BJ (cell line): ENCODE measurements around the gene TNS1. TPM values are rescaled to one million over a fixed set of nuclear protein-coding genes. Genes with fewer than 3 reads are reported as not detected.

ENCODE experiments used
- CTCF ChIA-PET: fragments of 350-600 bp; formaldehyde crosslinking; extraction: SDS; loops from one replicate; lab custom pipeline; 2021; ENCODE audit warnings: antibody characterized with exemption, inconsistent platforms; lab: Yijun Ruan, JAX
- POLR2A ChIA-PET: fragments of 300-600 bp; sonication (Branson Sonifier 250); formaldehyde crosslinking; extraction: SDS; loops from one replicate; lab custom pipeline; 2021; ENCODE audit warnings: antibody characterized with exemption; lab: Charles Lee
- DNase-seq: peaks from one replicate; pipeline ENCODE4 v3.0.0-alpha.2; 2011; ENCODE audit warnings: low read depth
- H3K27me3 ChIP-seq: 2 replicates; pipeline ENCODE4 v1.6.0; 2011; ENCODE audit warnings: low read length; ENCODE audit not compliant: control insufficient read depth, insufficient read depth
- H3K36me3 ChIP-seq: 2 replicates; pipeline ENCODE4 v1.5.1; 2011; ENCODE audit warnings: low read length; ENCODE audit not compliant: control insufficient read depth, insufficient read depth
- H3K4me3 ChIP-seq: 2 replicates; pipeline ENCODE4 v1.5.1; 2011; ENCODE audit warnings: low read depth, mild to moderate bottlenecking, control low read depth, low read length
- polyA plus RNA-seq: library from polyadenylated mRNA; depleted of rRNA; stranded (reverse); fragments of >200 nt; gene quantifications from 2 replicates; pipeline ENCODE4 v1.2.3, GENCODE V29; 2011
- TF ChIP-seq, protein P1 (sequence below): IDR thresholded peaks from 2 replicates; pipeline ENCODE4 v1.5.1; 2011; ENCODE audit warnings: low read depth, mild to moderate bottlenecking, control low read depth, inconsistent platforms, low read length, moderate library complexity; ENCODE audit not compliant: insufficient read depth

TNS1 gene
- polyA plus RNA-seq, 1 experiment = 35.6 TPM

DNA sequence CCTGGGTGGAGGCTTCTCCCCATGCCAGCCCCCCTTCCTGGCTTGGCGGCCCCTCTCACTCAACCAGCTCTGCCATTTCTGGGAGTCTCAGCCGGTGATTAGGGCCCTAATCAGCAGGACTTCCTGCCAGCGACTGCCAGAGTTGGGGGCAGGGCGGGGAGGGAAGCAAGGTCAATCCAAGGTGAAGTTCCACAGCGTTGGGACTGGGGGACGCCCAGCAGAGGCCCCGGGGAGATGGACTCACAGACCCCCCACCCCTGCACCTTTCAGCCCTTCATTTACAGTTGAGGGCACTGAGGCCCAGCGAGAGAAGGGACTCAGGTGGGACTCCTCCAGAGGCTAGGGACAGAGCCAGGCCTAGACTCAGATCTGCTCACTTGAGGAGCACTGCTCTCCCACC lies 65.3 kb downstream of the TNS1 start:
- H3K4me3 ChIP-seq = no peak overlapping the region
- no peak for DNase-seq

DNA sequence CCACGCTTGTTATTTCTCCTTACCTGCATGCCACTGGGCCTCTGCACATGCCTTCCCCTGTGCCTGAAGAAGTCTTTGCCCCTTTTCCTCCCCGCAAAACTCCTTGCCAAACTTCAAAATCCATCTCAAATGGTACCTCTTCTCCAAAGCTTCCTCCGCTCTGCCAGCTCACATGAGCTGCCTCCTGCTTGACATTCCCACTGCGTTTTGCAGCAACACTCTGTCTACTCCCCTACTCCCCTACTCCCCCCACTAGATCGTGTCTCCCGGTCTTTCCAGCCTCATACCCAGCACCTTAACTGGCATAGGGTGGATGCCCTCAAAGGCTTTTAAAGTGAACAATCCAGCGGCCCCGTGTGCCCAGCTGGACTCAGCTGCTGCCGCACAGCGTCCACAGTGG lies 65.8 kb downstream of the TNS1 start:
- Histone ChIP-seq H3K36me3 (no peaks in the 10 kb centered on the region; the same call in 1 of the 2 replicates), H3K27me3 (no peaks in the 10 kb centered on the region), H3K4me3 (no peak overlapping the region)
- TF ChIP-seq, protein P1, sequence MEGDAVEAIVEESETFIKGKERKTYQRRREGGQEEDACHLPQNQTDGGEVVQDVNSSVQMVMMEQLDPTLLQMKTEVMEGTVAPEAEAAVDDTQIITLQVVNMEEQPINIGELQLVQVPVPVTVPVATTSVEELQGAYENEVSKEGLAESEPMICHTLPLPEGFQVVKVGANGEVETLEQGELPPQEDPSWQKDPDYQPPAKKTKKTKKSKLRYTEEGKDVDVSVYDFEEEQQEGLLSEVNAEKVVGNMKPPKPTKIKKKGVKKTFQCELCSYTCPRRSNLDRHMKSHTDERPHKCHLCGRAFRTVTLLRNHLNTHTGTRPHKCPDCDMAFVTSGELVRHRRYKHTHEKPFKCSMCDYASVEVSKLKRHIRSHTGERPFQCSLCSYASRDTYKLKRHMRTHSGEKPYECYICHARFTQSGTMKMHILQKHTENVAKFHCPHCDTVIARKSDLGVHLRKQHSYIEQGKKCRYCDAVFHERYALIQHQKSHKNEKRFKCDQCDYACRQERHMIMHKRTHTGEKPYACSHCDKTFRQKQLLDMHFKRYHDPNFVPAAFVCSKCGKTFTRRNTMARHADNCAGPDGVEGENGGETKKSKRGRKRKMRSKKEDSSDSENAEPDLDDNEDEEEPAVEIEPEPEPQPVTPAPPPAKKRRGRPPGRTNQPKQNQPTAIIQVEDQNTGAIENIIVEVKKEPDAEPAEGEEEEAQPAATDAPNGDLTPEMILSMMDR = no peak
- POLR2A ChIA-PET = no interaction called here
- CTCF ChIA-PET = interaction anchor here (1.0 to 2.3 kb wide), 3 partner anchors 9 to 98 kb away, joined by 4 to 7 read pairs (median 4); no protein-coding TSS in a partner anchor
- DNase-seq = no peak

More for the DNA sequence above, 65.3 kb downstream of the TNS1 start:
- ChIA-PET CTCF (interaction anchor here (1.2 to 2.3 kb wide), 2 partner anchors 38 to 97 kb away, joined by 4 to 7 read pairs; no protein-coding TSS in a partner anchor), POLR2A (no interaction called here)
- H3K36me3 ChIP-seq = no peaks in the 10 kb centered on the region; the same call in 1 of the 2 replicates
- no peaks in the 10 kb centered on the region for H3K27me3 ChIP-seq
- TF ChIP-seq, protein P1 = no peak

DNA sequence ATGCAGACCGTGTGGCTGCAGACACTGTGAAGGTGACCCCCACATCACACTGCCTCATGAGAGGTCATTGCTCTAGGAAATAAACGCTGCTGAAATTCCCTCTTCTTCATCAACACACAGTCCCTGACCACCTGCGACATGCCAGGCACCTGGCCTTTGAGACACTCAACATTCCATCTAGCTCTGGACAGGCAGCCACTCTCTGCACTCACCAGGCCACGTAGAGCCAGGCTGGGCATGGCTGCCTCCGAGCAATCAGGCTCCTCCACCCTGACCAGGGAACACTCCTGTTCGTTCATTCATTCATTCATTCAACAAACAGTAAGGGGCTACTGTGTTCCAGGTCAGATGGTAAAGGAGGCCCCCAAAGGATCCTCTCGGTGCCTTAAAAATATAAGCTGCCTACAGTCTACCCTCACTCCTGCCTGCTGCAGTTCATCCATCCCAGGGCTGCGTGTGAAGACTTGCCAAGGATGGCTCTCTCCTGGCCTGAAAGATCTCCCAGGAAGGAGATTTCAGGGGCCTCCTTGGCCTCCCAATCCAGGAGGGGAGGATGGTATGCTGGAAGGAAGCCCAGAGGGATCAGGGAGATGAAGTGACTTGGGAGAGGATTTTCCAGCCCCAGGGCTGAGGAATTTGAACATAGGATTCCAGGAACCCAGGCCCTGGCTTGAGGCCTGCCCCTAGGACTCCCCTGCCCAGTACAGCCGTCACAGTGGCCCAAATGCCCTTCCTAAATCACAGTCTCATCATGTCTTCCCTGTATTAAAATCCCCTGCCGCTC lies 66.7 kb downstream of the TNS1 start:
- H3K36me3 ChIP-seq = no peaks in the 10 kb centered on the region; the same call in 1 of the 2 replicates
- POLR2A ChIA-PET = no interaction called here
- TF ChIP-seq, protein P1 = no peak
- CTCF ChIA-PET = interaction anchor here (1.0 to 3.7 kb wide), 2 partner anchors 8 to 37 kb away, joined by 4 to 11 read pairs; no protein-coding TSS in a partner anchor
- H3K27me3 ChIP-seq = no peaks in the 10 kb centered on the region
- DNase-seq = no peak
- no peak overlapping the region for H3K4me3 ChIP-seq

DNA sequence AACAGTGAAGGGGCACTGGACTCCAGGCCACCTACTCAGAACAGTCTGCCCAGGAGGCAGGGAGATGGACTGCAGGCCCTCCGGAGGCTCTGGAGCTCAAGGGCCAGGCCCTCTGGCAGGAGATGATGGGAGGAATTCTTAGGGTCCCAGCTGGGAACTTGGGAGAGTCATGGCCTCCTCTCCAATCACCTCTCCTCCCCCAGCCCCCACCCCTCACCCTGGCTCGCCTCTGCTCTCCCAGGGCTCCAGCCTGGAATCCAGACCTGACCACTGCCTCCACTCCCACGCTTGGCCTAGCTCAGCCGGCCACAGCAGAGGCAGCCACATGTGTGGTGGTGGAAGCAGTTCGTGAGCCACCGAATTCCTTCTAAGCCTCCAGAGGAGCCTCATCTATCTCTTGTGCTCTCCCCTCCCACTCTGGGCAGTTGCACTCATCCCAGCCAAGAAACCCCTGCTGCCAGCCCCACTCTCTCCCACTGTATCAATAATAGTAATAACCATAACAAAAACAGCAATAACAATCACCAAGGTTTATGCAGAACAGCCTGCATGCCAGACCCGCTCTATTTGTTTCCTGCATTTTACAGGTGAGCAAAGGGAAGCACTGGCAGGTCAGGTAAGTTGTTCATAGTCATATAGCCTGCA lies 67.4 kb downstream of the TNS1 start:
- Histone ChIP-seq H3K4me3 (no peak overlapping the region), H3K36me3 (no peaks in the 10 kb centered on the region; the same call in 1 of the 2 replicates), H3K27me3 (no peaks in the 10 kb centered on the region)
- ChIA-PET CTCF (interaction anchor here (1.1 to 3.7 kb wide), 2 partner anchors 36 to 58 kb away, joined by 4 to 11 read pairs; no protein-coding TSS in a partner anchor), POLR2A (interaction anchor here (0.5 kb wide), 1 partner anchor 142 kb away, joined by 3 read pairs; no protein-coding TSS in a partner anchor)
- TF ChIP-seq, protein P1 = no peak
- DNase-seq = no peak
